SK-N-SH treated with all-trans-retinoic acid at 6 μM for 48 hours (cell line): ENCODE results near the gene CASP2.
A peak's percentile ranks its signal among the peaks of the same experiment; 100 is the strongest.

ENCODE experiments used
- ATAC-seq: fragments of 200-7000 bp; cut with Tn5 transposase; 3 replicates; pipeline ENCODE4 v1.9.1; 2020; ENCODE audit warnings: mild to moderate bottlenecking, moderate library complexity
- BACH2 ChIP-seq: fragments of 250-450 bp; sonication (Bioruptor Pico); IDR thresholded peaks from 2 replicates; pipeline ENCODE4 v1.9.0; 2021; ENCODE audit warnings: mild to moderate bottlenecking, borderline replicate concordance
- CREB5 ChIP-seq: fragments of 250-450 bp; sonication (Bioruptor Pico); IDR thresholded peaks from 2 replicates; pipeline ENCODE4 v1.5.1; 2020; ENCODE audit warnings: low read depth, mild to moderate bottlenecking, moderate library complexity
- CSDC2 ChIP-seq: fragments of 250-450 bp; sonication (Bioruptor Pico); IDR thresholded peaks from 2 replicates; pipeline ENCODE4 v1.5.0; 2020; ENCODE audit warnings: mild to moderate bottlenecking, moderate library complexity
- CSRNP3 ChIP-seq: fragments of 250-450 bp; sonication (Bioruptor Pico); IDR thresholded peaks from 2 replicates; pipeline ENCODE4 v1.5.1; 2021; ENCODE audit warnings: mild to moderate bottlenecking, moderate library complexity
- ESRRG ChIP-seq: fragments of 250-450 bp; sonication (Bioruptor Pico); IDR thresholded peaks from 2 replicates; pipeline ENCODE4 v1.6.1; 2021; ENCODE audit warnings: mild to moderate bottlenecking
- GLIS3 ChIP-seq: fragments of 250-450 bp; sonication (Bioruptor Pico); IDR thresholded peaks from 2 replicates; pipeline ENCODE4 v1.5.0; 2020; ENCODE audit warnings: mild to moderate bottlenecking, moderate library complexity
- ISL1 ChIP-seq: fragments of 250-450 bp; sonication (Bioruptor Pico); IDR thresholded peaks from 2 replicates; pipeline ENCODE4 v2.1.2; 2022; ENCODE audit warnings: mild to moderate bottlenecking, moderate library complexity
- OSR1 ChIP-seq: fragments of 250-450 bp; sonication (Bioruptor Pico); IDR thresholded peaks from 2 replicates; pipeline ENCODE4 v1.8.0; 2022; ENCODE audit warnings: moderate library complexity, mild to moderate bottlenecking, inconsistent platforms
- PATZ1 ChIP-seq: fragments of 250-450 bp; sonication (Bioruptor Pico); IDR thresholded peaks from 2 replicates; pipeline ENCODE4 v1.8.0; 2020; ENCODE audit warnings: mild to moderate bottlenecking, moderate library complexity, borderline replicate concordance
- POU6F1 ChIP-seq: fragments of 250-450 bp; sonication (Bioruptor Pico); IDR thresholded peaks from 2 replicates; pipeline ENCODE4 v1.8.0; 2021; ENCODE audit warnings: low read depth, mild to moderate bottlenecking, moderate library complexity, borderline replicate concordance
- PPARA ChIP-seq: fragments of 250-450 bp; sonication (Bioruptor Pico); IDR thresholded peaks from 2 replicates; pipeline ENCODE4 v1.5.0; 2020; ENCODE audit warnings: mild to moderate bottlenecking, borderline replicate concordance
- RARB ChIP-seq: fragments of 250-450 bp; sonication (Bioruptor Pico); IDR thresholded peaks from 2 replicates; pipeline ENCODE4 v1.8.0; 2021; ENCODE audit warnings: mild to moderate bottlenecking, moderate library complexity
- SNAI2 ChIP-seq: fragments of 250-450 bp; sonication (Bioruptor Pico); IDR thresholded peaks from 2 replicates; pipeline ENCODE4 v1.5.0; 2020; ENCODE audit warnings: mild to moderate bottlenecking, moderate library complexity
- TCF4 ChIP-seq: fragments of 250-450 bp; sonication (Bioruptor Pico); IDR thresholded peaks from 2 replicates; pipeline ENCODE4 v1.8.0; 2021; ENCODE audit warnings: mild to moderate bottlenecking, moderate library complexity, borderline replicate concordance
- TOX ChIP-seq: fragments of 250-450 bp; sonication (Bioruptor Pico); IDR thresholded peaks from 2 replicates; pipeline ENCODE4 v1.8.0; 2021; ENCODE audit warnings: mild to moderate bottlenecking, moderate library complexity, borderline replicate concordance
- TSHZ2 ChIP-seq: fragments of 250-450 bp; sonication (Bioruptor Pico); IDR thresholded peaks from 2 replicates; pipeline ENCODE4 v1.5.0; 2020; ENCODE audit warnings: mild to moderate bottlenecking, moderate library complexity
- ZC3H10 ChIP-seq: fragments of 250-450 bp; sonication (Bioruptor Pico); IDR thresholded peaks from 2 replicates; pipeline ENCODE4 v1.5.1; 2021; ENCODE audit warnings: mild to moderate bottlenecking, moderate library complexity
- ZFP3 ChIP-seq: fragments of 250-450 bp; sonication (Bioruptor Pico); IDR thresholded peaks from 2 replicates; pipeline ENCODE4 v1.5.0; 2020; ENCODE audit warnings: mild to moderate bottlenecking, moderate library complexity
- ZFP30 ChIP-seq: fragments of 450-650 bp; formaldehyde crosslinking; IDR thresholded peaks from 2 replicates; pipeline ENCODE4 v1.5.0; 2022; ENCODE audit warnings: mild to moderate bottlenecking, moderate library complexity
- ZNF70 ChIP-seq: fragments of 450-650 bp; formaldehyde crosslinking; IDR thresholded peaks from 2 replicates; pipeline ENCODE4 v1.5.0; 2020; ENCODE audit warnings: mild to moderate bottlenecking, moderate library complexity
- ZNF8 ChIP-seq: fragments of 450-650 bp; formaldehyde crosslinking; IDR thresholded peaks from 2 replicates; pipeline ENCODE4 v1.5.0; 2020; ENCODE audit warnings: mild to moderate bottlenecking, moderate library complexity

CASP2 gene

GRCh38 chr7:143292876-143293275, 4.7 kb downstream of the CASP2 start:
- no peak for ATAC-seq
- no peak for TF ChIP-seq RARB (CRISPR knock-in tag)
- no peak for TF ChIP-seq CSDC2 (CRISPR knock-in tag)
- TF ChIP-seq ZFP30 (CRISPR knock-in tag) = no peak
- no peak for TF ChIP-seq PATZ1 (CRISPR knock-in tag)
- TF ChIP-seq ISL1 = no peak
- no peak for TF ChIP-seq GLIS3 (CRISPR knock-in tag)
- TF ChIP-seq ZNF70 (CRISPR knock-in tag) = no peak
- TF ChIP-seq ESRRG (CRISPR knock-in tag) = no peak
- TF ChIP-seq ZNF8 (CRISPR knock-in tag) = no peak
- TF ChIP-seq ZC3H10 (CRISPR knock-in tag) = no peak
- no peak for TF ChIP-seq CREB5 (CRISPR knock-in tag)
- TF ChIP-seq TOX (CRISPR knock-in tag) = no peak
- no peak for TF ChIP-seq OSR1 (CRISPR knock-in tag)
- TF ChIP-seq POU6F1 (CRISPR knock-in tag) = no peak
- TF ChIP-seq TSHZ2 (CRISPR knock-in tag) = no peak
- TF ChIP-seq TCF4 (CRISPR knock-in tag) = no peak
- no peak for TF ChIP-seq BACH2 (CRISPR knock-in tag)
- no peak for TF ChIP-seq PPARA (CRISPR knock-in tag)
- no peak for TF ChIP-seq CSRNP3 (CRISPR knock-in tag)

GRCh38 chr7:143295870-143296269, 7.7 kb downstream of the CASP2 start:
- TF ChIP-seq TOX (CRISPR knock-in tag) (no peak), RARB (CRISPR knock-in tag) (no peak), TCF4 (CRISPR knock-in tag) (no peak), SNAI2 (CRISPR knock-in tag) (no peak), ZNF8 (CRISPR knock-in tag) (no peak), ZFP3 (CRISPR knock-in tag) (no peak), BACH2 (CRISPR knock-in tag) (no peak), PATZ1 (CRISPR knock-in tag) (no peak), ZNF70 (CRISPR knock-in tag) (no peak), TSHZ2 (CRISPR knock-in tag) (no peak), CSRNP3 (CRISPR knock-in tag) (no peak), GLIS3 (CRISPR knock-in tag) (no peak)
- ATAC-seq = peak; percentile 64
